ENCODE results near the gene TMEM130. TPM values are rescaled to one million over a fixed set of nuclear protein-coding genes. Genes with fewer than 3 reads are reported as not detected.

Gene TMEM130
- total RNA-seq, 4 donors from 2014 or later: 0.12 to 0.57 TPM; not detected in 2

DNA sequence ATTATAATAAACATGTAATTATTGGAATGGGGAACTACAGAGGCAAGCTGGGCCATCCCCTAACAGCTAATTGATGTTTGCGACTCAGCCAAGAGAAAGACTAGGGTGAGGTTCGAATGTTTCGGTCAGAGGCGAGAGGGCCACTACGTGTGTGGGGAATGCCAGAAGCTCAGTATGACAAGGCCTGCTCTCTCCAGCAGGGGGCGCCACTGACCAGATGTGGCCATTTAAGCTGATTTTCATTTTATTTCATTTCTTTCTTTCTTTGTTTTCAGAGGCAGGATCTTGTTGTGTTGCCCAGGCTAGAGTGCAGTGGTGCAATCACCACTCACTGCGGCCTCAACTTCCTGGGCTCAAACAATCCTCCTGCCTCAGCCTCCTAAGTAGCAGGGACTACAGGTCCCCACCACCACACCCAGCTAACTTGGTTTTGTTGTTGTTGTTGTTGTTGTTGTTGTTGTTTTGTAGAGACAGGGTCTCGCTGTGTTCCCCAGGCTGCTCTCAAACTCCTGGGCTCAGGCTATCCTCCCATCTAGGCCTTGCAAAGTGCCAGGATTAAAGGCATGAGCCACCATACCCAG, 38.1 kb downstream of the TMEM130 start:
- DNase-seq: no peak
- TF ChIP-seq, protein P1, sequence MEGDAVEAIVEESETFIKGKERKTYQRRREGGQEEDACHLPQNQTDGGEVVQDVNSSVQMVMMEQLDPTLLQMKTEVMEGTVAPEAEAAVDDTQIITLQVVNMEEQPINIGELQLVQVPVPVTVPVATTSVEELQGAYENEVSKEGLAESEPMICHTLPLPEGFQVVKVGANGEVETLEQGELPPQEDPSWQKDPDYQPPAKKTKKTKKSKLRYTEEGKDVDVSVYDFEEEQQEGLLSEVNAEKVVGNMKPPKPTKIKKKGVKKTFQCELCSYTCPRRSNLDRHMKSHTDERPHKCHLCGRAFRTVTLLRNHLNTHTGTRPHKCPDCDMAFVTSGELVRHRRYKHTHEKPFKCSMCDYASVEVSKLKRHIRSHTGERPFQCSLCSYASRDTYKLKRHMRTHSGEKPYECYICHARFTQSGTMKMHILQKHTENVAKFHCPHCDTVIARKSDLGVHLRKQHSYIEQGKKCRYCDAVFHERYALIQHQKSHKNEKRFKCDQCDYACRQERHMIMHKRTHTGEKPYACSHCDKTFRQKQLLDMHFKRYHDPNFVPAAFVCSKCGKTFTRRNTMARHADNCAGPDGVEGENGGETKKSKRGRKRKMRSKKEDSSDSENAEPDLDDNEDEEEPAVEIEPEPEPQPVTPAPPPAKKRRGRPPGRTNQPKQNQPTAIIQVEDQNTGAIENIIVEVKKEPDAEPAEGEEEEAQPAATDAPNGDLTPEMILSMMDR (IDR thresholded peaks at IDR 0.05): peak in 4 of 6 experiments; percentile 7 to 36 (median 20)
- no peak for TF ChIP-seq POLR2A (IDR thresholded peaks at IDR 0.05)
- Histone ChIP-seq H3K4me1 (peaks cover under 1 to 6% (median 3%) of the 10 kb centered on the region in 3 donors), H3K27me3 (peaks cover 0 to 32% (median 0%) of the 10 kb centered on the region in 4 donors), H3K9me3 (no peaks in the 10 kb centered on the region), H3K36me3 (no peaks in the 10 kb centered on the region), H3K4me3 (no peak overlapping the region), H3K27ac (no peak overlapping the region)
- intact Hi-C loops (cut with DNase I): no loop called here
- 75 to 82% methylated on average over 8 of the region's 8 CpGs for WGBS, 2 donors

DNA sequence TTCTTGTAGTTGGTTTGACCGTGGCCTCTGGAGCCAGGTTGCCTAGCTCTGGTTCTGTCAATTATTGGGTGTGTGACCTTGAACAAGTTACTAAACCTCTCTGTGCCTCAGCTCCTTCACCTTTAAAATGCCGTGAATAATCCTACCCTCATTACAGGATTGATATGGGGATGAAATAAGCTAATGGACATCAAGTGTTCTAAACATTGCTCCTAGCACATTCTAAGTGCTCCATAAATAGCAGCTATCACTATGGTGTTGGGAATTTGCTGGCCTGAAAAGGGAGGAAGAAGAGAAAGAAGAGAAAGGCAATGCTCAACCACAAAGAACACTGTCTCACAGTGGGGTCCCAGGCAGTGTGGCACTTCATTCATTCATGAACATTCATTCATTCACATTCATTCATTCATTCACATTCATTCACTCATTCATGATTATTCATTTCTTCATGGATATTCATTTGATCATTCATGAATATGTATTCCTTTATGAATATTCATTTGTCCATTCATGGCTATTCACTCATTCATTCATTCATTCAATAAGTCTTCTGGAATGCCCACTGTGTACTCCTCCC, 38.8 kb downstream of the TMEM130 start:
- no peak for DNase-seq
- Histone ChIP-seq H3K27ac (no peak overlapping the region), H3K36me3 (no peaks in the 10 kb centered on the region), H3K4me1 (peaks cover 3 to 13% (median 7%) of the 10 kb centered on the region in 3 donors), H3K27me3 (peaks cover 0 to 32% (median 0%) of the 10 kb centered on the region in 4 donors), H3K9me3 (no peaks in the 10 kb centered on the region), H3K4me3 (no peak overlapping the region)
- 61 to 83% methylated on average over 1 to 2 of the region's 2 CpGs for WGBS, 2 donors
- TF ChIP-seq, protein P1 (IDR thresholded peaks at IDR 0.05): no peak
- no peak for TF ChIP-seq POLR2A (IDR thresholded peaks at IDR 0.05)
- intact Hi-C loops (cut with DNase I): no loop called here

DNA sequence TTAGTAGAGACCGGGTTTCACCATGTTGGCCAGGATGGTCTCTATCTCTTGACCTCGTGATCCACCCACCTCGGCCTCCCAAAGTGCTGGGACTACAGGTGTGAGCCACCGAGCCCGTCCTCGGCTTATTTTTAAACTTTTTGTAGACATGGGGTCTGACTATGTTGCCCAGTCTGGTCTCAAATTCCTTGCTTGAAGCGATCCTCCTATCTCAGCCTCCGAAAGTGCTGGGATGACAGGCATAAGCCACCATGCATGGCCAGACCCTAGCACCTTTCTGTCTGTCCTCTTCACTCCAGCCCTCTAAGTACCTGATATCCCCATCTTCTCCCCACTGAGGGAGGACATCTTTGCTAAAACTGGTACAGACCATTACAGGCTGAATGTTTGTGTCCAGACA, 41.4 kb downstream of the TMEM130 start:
- Histone ChIP-seq H3K27ac (no peak overlapping the region), H3K4me3 (no peak overlapping the region), H3K4me1 (peaks cover 3 to 14% (median 7%) of the 10 kb centered on the region in 3 donors), H3K36me3 (no peaks in the 10 kb centered on the region), H3K9me3 (no peaks in the 10 kb centered on the region), H3K27me3 (peaks cover 0 to 21% (median 0%) of the 10 kb centered on the region in 4 donors)
- intact Hi-C loops (cut with DNase I): no loop called here
- TF ChIP-seq, protein P1 (IDR thresholded peaks at IDR 0.05): no peak
- TF ChIP-seq POLR2A (IDR thresholded peaks at IDR 0.05): no peak
- no peak for DNase-seq
- 84 to 89% methylated on average over 8 of the region's 8 CpGs for WGBS, 2 donors

DNA sequence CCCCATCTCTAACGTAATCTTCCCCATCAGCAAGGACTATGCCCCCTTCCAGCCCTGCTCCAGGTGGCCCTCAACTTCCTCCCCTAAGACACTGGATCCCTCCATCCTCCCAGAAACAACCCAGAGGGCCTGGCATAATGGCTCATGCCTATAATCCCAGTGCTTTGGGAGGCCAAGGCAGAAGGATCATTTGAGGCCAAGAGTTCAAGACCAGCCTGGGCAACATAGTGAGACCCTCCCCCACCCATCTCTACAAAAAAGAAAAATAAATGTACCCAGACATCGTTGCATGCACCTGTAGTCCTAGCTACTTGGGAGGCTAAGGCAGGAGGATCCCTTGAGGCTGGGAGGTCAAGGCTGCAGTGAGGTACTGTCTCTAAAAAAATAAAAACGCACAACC, 42.6 kb downstream of the TMEM130 start:
- Histone ChIP-seq H3K27me3 (peaks cover 0 to 21% (median 0%) of the 10 kb centered on the region in 4 donors), H3K9me3 (no peaks in the 10 kb centered on the region), H3K4me1 (peaks cover 3 to 21% (median 7%) of the 10 kb centered on the region in 3 donors), H3K4me3 (no peak overlapping the region), H3K36me3 (no peaks in the 10 kb centered on the region), H3K27ac (no peak overlapping the region)
- DNase-seq: no peak
- no peak for TF ChIP-seq POLR2A (IDR thresholded peaks at IDR 0.05)
- TF ChIP-seq, protein P1 (IDR thresholded peaks at IDR 0.05): no peak
- 62 to 75% methylated on average over 3 of the region's 3 CpGs for WGBS, 2 donors
- intact Hi-C loops (cut with DNase I): no loop called here

DNA sequence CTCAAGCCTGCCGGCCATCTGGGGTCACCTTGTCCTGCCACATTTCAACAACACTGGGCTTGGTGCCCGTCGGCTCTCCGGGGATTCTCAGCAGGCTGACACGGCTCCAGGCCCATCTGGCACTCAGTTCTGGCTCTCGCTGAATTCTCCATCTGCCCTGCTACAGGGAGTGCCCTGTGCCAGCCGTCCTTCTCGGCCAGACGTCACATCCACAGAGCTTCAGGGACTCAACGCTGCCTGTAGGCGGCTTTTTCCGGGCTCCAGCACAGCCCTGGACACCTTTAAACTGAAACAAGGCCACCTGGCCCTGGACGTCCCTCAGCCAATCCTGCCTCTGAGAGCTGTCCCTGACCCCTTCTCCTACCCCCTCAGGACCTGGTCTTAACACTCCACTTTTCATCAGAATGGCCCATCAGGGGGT, 43.0 kb downstream of the TMEM130 start:
- peaks cover 3 to 25% (median 7%) of the 10 kb centered on the region in 3 donors for H3K4me1 ChIP-seq
- H3K27me3 ChIP-seq: peaks cover 0 to 21% (median 0%) of the 10 kb centered on the region in 4 donors
- intact Hi-C loops (cut with DNase I): no loop called here
- no peaks in the 10 kb centered on the region for H3K9me3 ChIP-seq
- no peak for DNase-seq
- peak overlapping the region in 1 of 4 donors; percentile 8 for H3K4me3 ChIP-seq
- no peaks in the 10 kb centered on the region for H3K36me3 ChIP-seq
- TF ChIP-seq, protein P1 (IDR thresholded peaks at IDR 0.05): no peak
- TF ChIP-seq POLR2A (IDR thresholded peaks at IDR 0.05): no peak
- H3K27ac ChIP-seq: no peak overlapping the region
- 8 to 14% methylated on average over 7 to 9 of the region's 13 CpGs for WGBS, 2 donors
